HG03064 (cell line): ENCODE measurements around the gene OSTN.

Experiments
- ATAC-seq: cut with Tn5 transposase; IDR thresholded peaks from one replicate; pipeline ENCODE4 v1.9.1; 2021; ENCODE audit warnings: low read depth; ENCODE audit not compliant: unreplicated experiment

OSTN gene

GRCh38 chr3:191302451-191302850, 103.4 kb downstream of the OSTN start:
- no peak for ATAC-seq

GRCh38 chr3:191303596-191303995, 104.6 kb downstream of the OSTN start:
- ATAC-seq, result no peak

- no peak for ATAC-seq
Observed at GRCh38 chr3:191306428-191306827, 107.4 kb downstream of the OSTN start.

GRCh38 chr3:191307341-191307740, 108.3 kb downstream of the OSTN start:
- ATAC-seq, result no peak

- no peak for ATAC-seq
Observed at GRCh38 chr3:191313296-191313695, 114.3 kb downstream of the OSTN start.

DNA sequence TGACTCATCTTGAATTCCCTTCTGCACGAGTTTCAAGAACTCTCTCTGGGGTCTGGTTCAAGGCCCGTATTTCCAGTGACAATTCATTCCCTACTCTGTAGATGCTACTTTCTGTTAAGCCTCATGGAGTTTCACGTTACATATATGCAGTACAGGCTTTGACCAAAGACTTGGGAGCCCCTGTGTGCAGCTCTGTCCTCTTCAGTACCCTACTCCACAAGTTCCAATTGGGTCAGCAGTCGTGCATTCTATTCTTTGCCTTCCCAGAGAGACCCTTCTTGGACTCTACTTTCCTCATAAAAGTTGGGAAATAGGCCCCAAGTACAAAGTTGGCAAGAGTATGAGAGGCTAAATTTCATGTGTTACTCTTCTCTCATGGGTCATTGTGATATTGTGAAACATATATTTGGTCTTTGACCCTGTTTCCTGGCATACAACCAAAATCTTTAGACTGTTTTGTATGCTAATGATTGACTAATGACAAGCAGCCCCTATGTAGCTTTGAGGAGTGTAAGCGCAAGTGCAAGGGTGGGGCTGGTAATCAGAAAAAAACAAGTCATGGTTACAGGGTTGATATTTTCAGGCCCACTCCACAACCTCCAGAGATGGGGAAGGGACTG, 115.2 kb downstream of the OSTN start:
- no peak for ATAC-seq
